NCI-H774 (cell line): ENCODE data around the gene ATP11B.
A peak's percentile ranks its signal among the peaks of the same experiment; 100 is the strongest.

ENCODE experiments used
- DNase-seq: peaks from one replicate; lab custom pipeline; 2025; lab: John Stamatoyannopoulos, UW

The ATP11B gene

DNA sequence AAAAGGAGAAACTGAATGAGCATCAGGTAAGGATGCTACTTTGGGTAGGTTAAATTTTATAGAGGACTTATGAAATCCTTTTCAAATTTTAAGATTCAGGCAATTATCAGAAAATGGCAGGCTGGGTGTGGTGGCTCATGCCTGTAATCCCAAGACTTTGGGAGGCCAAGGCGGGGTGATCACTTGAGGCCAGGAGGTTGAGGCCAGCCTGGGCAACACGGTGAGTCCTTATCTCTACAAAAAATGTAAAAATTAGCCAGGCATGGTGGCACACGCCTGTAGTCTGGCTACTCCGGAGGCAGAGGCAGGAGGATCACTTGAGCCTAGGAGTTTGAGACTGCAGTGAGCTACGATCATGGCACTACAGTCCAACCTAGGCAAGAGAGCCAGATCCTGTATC is 163.9 kb downstream of the ATP11B start:
- no peak for DNase-seq

- DNase-seq = no peak
Observed at GRCh38 chr3:182957676-182958266, 164.5 kb downstream of the ATP11B start.

DNA sequence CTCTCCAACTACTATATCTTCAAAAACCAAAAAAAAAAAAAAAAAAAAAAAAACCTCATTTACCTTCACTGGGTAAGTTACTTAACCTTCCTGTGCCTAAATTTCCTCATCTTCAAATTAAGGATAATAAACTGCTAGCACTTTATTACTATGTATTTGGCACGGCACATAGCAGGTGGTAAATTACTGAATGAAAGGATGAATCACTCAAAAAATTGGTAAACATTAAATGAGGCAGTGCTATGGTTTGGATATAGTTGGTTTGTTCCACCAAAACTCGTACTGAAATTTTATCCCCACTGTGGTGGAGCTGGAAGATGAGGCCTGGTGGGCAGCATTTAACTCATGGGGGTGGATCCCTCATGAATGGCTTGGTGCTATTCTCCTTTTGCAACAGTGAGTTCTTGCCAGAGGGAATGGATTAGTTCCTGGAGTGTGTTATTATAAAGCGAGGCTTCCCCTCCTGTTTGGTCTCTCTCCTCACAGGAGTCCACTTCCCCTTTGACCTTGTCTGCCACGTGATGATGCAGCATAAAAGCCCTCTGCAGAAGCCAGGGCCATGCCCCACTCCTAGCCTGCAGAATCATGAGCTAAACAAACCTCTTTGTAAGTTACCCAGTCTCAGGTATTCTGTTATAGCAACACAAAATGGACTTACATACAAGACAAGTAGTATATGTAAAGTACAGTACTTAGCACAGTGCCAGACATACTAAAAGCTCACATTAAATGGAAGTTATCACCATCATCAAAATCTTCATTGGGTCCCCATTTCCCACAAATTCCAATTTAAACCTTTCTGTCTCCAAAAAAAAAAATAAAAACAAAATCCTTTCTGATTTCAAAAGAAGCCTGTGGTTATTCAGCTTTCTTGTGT is 166.4 kb downstream of the ATP11B start:
- peak; percentile 59 for DNase-seq

DNA sequence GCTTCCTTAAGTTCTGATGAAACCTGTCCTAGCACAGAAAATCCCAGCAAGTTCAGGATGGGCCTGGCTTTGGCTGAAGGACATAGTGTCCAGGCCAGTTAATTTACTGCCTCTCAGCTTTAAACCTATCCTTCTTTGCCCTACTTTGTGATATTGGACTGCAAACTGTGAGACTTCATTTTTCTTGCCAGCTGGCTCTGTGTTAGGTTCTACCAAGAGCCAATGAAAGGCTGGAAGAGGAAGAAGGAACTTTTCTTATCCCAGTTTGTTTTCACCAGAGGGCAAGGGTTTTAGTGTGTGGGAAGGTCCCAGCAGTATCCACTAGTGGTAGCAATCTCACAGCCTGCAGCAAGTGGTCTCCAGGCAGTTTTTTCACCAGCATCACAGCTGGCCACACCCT is 168.9 kb downstream of the ATP11B start:
- no peak for DNase-seq

- no peak for DNase-seq
Observed at GRCh38 chr3:182964179-182964578, 170.9 kb downstream of the ATP11B start.

GRCh38 chr3:182965861-182966366 is 172.6 kb downstream of the ATP11B start:
- DNase-seq = no peak

- DNase-seq = no peak
Observed at GRCh38 chr3:182967218-182968204, 174.2 kb downstream of the ATP11B start.

DNA sequence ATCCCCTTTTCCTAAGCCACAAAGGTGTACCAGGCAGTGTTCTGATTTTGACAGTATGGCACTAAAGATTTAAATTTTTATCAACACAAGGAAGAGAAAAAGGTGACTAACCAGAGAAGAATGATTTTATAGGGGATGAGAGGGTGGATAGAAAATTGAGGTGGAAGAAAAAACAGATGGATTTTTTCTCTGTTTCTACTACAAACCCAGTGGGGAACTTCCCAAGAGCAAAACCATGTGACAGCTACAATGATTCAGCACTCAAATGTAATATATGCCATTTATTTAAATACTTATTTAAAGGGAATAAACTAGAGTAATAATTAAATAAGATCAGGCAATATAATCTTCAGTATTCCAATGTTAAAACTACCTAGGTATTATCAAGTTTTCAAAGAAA is 176.0 kb downstream of the ATP11B start:
- no peak for DNase-seq

DNA sequence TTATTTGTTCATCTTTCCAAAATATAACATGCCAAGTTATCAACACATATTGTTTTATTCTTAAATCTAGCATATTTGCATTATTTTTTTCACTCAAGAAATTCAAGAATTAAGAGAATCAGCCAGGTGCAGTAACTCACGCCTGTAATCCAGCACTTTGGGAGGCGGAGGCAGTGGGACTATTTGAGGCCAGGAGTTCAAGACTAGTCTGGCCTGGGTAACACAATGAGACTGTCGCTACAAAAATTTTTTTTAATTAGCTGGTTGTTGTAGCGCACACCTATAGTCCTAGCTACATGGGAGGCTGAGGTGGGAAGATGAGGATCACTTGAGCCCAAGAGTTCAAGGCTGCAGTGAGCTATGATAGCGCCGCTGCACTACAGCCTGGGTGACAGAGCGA is 176.5 kb downstream of the ATP11B start:
- DNase-seq = no peak

GRCh38 chr3:182970811-182971418 is 177.6 kb downstream of the ATP11B start:
- DNase-seq = no peak
